CD4-positive, alpha-beta T cell treated with Interferon alpha-2 for 1 hour (primary cell): ENCODE data around the gene ADAMTS4.
A peak's percentile ranks its signal among the peaks of the same experiment; 100 is the strongest.
"Not testable (repeated sequence)": the region's sequence is repeated elsewhere in the genome, so short reads cannot be mapped to it uniquely, and the experiment has no call there.

Experiments
- DNase-seq, 2 donors: peaks; one replicate each; pipeline ENCODE4 v3.0.0-alpha.2; 2020 to 2022

ADAMTS4 gene

GRCh38 chr1:161198897-161199431, at the start of gene ADAMTS4:
TSS of gene ADAMTS4 (minus strand) at chr1:161199054. CDS start at chr1:161198627, 427 bp downstream.
- DNase-seq, result no peak

GRCh38 chr1:161244888-161245287, 46.0 kb upstream of the ADAMTS4 start:
- no peak for DNase-seq

DNA sequence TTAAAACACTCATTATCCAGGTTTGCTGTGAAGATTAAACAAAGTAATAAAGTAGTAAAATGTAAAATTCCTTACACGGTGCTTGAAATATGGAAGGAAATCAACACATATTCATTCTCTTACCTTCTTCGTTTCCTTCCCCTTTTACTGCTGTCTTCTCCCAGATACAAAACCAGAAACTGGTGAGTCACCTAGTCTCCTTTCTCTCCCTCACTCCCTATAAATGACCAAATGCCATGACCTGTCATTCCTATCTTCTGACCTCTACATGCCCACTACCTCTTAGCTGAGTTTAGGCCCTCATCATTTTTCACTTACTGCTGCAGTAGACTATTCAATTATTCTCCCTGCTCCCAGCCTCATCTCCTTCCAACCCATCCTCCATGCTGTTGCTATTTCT, 43.5 kb upstream of the ADAMTS4 start:
- no peak for DNase-seq

- no peak for DNase-seq
These were observed 42.8 kb upstream of the ADAMTS4 start for GRCh38 chr1:161241682-161242081.

GRCh38 chr1:161238039-161238473, 39.2 kb upstream of the ADAMTS4 start, which contains the start of gene NR1I3:
TSS of gene NR1I3 (minus strand) at chr1:161238203. CDS start at chr1:161236565, 1,638 bp downstream.
- DNase-seq, result no peak

GRCh38 chr1:161235957-161236775, 37.3 kb upstream of the ADAMTS4 start:
- no peak for DNase-seq

DNA sequence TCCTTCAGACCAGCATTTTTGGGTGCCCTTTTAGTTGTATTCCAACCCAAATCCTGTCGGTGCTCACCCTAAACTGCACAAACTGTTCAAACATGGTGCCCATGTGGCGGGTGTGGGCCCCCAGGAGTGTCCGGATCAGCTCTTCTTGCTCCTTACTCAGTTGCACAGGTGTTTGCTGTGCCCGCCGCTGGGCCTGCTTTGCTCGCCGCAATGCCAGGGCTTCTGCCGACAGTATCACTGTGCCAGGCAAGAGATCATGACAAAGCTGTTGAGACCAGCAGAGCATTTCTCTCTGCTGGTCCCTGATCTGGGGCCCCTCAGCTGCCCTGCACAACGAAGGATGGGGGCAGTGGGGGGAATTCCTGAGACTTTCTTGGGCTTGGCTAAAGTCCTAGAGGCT, 34.2 kb upstream of the ADAMTS4 start:
- DNase-seq, result no peak

GRCh38 chr1:161230762-161231161, 31.9 kb upstream of the ADAMTS4 start:
- no peak for DNase-seq

DNA sequence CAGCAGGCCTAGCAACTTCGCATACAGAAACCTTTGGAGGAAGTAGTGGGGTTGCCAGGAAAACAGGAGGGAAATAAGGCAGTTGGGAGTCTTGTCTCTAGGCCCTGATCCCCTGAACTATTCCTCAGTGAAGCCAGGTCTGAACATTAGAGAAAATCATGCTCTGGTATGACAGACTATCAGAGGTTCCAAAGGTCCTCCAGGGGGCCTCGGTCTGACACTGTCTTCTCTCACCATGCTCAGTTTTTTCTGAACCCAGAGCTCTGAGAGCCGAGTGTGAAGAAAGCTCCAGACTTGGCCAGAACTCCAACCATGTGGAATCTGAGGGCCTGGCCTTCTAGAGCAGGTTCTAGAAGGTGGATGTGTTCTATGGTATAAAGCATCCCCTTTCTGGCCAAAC, 31.0 kb upstream of the ADAMTS4 start:
- DNase-seq, result no peak

GRCh38 chr1:161228032-161228431, 29.2 kb upstream of the ADAMTS4 start:
- no peak for DNase-seq

DNA sequence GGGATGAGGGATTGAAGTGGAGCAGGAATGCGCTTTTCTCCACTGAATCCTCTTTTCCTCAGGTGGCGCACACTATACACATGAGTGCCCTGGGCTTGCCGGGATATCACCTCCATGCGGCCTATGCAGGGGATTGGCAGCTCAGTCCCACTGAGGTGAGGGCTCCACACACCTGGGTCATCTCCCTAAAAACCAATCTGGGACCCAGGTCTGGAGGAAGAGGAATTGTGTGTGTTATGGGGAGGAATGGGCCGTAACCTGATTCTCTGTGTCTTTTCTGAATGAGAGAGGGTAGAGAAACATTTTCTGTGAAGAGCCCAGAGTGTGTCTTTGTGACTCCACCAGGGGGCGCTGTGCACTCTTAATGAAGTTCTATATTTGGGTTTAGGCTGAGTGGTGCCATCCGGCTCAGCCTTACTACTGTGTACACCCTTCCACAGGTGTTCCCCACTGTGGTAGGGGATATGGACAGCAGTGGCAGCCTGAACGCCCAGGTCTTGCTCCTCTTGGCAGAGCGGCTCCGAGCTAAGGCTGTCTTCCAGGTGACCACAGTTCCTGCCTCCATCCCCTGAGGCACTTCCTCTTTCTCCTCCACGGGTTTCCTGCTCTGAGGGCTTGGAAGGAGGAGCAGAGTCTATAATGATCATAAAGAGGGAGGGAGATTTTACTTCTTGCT, 28.5 kb upstream of the ADAMTS4 start:
- peak; percentile 85 to 89 for DNase-seq

DNA sequence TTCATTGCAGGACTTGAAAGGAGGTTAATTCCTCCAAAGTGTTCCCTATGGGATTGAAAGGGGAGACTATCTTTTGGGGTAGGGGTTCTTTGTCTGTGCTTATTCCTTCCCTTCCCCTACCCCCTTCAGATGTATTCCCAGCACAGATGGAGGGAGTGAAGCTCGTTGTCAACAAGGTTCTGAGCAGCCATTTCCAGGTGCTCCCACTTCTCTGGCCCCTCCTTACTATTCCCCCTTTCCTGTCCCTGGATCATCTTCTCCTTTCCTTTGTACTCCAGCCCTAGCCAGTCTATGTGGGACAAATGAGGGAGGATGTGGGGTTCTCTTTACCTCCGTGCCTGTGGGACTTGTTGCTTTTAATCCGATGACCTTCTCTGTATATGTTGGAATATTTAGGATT, 27.9 kb upstream of the ADAMTS4 start:
- no peak for DNase-seq

DNA sequence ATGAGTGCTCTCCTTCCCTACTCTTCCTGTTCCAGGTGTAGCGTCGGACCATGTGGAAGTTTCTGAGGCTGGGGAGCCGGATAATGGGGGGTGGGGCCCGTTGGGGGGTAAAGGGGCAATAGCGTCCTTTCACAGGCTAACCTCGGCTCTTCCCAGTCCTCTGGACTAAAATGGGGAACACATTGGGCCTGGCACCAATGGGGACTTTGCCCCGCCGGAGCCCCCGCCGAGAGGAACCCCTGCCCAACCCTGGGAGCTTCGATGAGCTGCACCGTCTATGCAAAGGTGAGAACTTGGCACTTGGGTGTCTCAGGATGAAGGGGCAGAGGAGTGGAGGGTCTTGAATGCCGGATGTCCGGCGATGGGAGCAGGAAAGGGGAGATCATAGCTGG, 27.5 kb upstream of the ADAMTS4 start:
- DNase-seq, result no peak

DNA sequence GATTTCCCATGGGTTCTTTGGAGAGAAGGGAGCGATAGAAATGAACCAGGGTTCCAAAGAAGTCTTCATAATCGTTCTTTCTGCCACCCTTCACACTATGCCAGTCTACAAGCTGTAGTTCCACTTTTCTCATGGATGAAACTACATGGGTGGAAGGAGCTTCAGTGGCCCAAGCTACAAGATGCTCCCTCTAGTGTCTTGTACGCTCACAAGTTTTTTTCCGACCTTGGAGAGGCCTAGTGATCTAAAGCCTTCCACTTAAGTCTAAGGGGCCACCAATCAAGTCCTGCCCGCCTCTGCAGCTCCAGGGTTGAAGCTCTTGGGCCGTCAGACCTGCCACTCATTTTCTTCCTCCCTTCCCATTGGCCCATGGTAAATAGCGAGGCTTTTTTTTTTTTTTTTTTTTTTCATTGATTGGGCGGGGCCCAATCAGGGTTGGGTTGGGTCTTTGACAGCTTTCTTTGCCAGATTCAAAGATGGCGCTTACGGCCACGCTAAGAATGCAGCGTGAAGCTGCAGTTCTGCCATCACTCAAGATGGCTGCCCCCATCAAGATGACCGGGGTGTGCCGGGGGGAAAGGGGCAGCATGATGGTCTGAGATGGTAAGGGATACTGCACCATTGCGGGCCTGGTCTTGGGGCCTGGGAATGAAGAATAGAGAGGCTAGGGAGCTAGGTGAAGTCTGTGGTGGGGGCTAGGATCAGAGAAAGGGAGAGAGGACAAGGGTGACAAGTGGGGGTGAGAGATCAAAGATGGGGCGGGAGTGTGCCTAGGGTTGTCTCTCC, 26.9 kb upstream of the ADAMTS4 start, which contains the start of gene TOMM40L:
Gene TOMM40L, plus strand, starts transcription at position 527 of the 786 bp plus-strand sequence. CDS start 430 bp downstream, outside the sequence.
- peak; percentile 97 for DNase-seq

DNA sequence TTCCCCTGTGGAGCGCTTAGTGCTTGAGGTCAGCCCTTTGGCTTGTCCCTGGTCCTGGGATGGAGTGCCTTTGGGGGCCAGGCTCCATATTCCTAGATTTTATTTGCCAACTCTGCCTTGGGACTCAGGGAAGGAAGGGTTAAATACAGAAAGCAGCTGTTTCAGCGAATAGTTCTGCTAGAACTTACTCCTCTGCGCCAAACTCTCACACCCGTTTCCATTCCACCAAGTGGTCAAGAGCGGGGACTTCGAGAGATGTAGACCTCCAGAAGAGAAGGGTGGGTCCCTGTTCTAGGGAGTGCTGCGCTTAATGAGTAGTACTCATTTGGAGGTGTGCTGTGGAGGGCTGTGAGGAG, 26.3 kb upstream of the ADAMTS4 start:
- no peak for DNase-seq

GRCh38 chr1:161224695-161225087, 25.8 kb upstream of the ADAMTS4 start:
- not testable (repeated sequence) for DNase-seq

GRCh38 chr1:161223805-161224694, 25.2 kb upstream of the ADAMTS4 start:
- DNase-seq, result no peak

GRCh38 chr1:161222175-161223019, 23.5 kb upstream of the ADAMTS4 start:
- no peak for DNase-seq

GRCh38 chr1:161220002-161220401, 21.1 kb upstream of the ADAMTS4 start:
- no peak for DNase-seq

DNA sequence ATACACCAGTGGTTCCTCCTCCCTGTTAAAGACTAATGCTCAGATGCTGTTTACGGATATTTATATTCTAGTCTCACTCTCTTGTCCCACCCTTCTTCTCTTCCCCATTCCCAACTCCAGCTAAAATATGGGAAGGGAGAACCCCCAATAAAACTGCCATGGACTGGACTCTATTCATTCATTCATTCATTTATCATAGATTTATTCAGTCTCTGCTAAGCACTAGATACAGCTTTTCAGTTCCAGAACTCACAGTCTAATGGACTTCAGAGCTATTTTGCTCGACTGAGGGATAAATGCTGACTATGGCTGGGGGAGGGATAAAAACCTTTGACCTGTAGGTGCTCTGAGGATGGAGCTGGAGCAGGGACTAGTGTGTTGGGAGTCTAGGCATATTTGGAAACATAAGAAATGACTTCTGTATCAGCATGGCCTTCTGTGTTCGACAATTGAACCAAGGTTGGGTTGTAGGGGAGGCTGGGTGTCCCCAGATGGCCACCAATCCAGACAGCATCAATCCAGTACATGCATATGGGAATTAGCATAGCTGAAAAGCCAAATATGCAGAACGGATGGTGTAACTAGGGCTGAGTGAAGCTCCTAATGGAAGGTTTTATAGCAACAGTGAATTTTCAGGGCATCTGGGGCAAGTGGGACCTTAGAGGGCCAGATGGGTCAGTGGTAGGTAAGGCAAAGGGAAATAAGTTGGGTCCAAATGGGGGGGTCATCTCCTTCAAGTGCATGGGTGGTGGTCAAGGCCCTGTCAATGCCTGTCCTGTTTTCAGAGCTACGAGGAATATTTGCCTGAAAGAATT, 20.4 kb upstream of the ADAMTS4 start:
- DNase-seq, result no peak
